Esophagus muscularis mucosa (tissue), 4 donors: ENCODE measurements around the gene BCAS3. TPM values are rescaled to one million over a fixed set of nuclear protein-coding genes. Genes with fewer than 3 reads are reported as not detected.

Source experiments
- DNase-seq: peaks from one replicate; pipeline ENCODE4 v3.0.0-alpha.2; 2017; ENCODE audit errors: extremely low spot score
- H3K27ac ChIP-seq, 4 donors: fragments of 200-600 bp; sonication (generic); replicated peaks in 1 of 4; 1 replicate in 3 of 4; 2 replicates in 1 of 4; pipeline ENCODE4 v1.5.1; 2016 to 2019; ENCODE audit warnings: mild to moderate bottlenecking in 1 of 4
- H3K27me3 ChIP-seq, 4 donors: fragments of 200-600 bp; sonication (generic); one replicate each; pipeline versions ENCODE4 v1.5.1 to v1.6.0; 2016 to 2019
- H3K36me3 ChIP-seq, 4 donors: fragments of 200-600 bp; sonication (generic); one replicate each; pipeline ENCODE4 v1.5.1; 2016 to 2019
- H3K4me1 ChIP-seq, 4 donors: fragments of 200-600 bp; sonication (generic); one replicate each; pipeline ENCODE4 v1.5.1; 2016 to 2019
- H3K4me3 ChIP-seq, 4 donors: fragments of 200-600 bp; sonication (generic); 1 replicate in 2 of 4; 2 replicates in 2 of 4; pipeline ENCODE4 v1.5.1; 2016 to 2019; ENCODE audit warnings: mild to moderate bottlenecking in 4 of 4, moderate library complexity in 1 of 4
- H3K9me3 ChIP-seq, 4 donors: fragments of 200-600 bp; sonication (generic); 1 replicate in 3 of 4; 2 replicates in 1 of 4; pipeline ENCODE4 v1.5.1; 2016 to 2019
- CTCF ChIP-seq, 3 experiments: fragments of 200-600 bp in 2 of 3; fragments of 450-650 bp in 1 of 3; sonication (generic) in 2 of 3; IDR thresholded peaks; one replicate each; pipeline ENCODE4 v1.5.1; 2017 to 2019; ENCODE audit warnings: antibody characterized with exemption in 3 of 3, mild to moderate bottlenecking in 2 of 3, moderate library complexity in 1 of 3
- EP300 ChIP-seq: sonication (generic); formaldehyde crosslinking; IDR thresholded peaks from one replicate; pipeline ENCODE4 v1.6.1; 2017; ENCODE audit warnings: antibody characterized with exemption
- POLR2A ChIP-seq: fragments of 450-650 bp; IDR thresholded peaks from one replicate; pipeline ENCODE4 v1.6.1; 2017; ENCODE audit warnings: antibody characterized with exemption, moderate library complexity, mild to moderate bottlenecking, low read depth
- POLR2AphosphoS5 ChIP-seq, 2 donors: sonication (generic); formaldehyde crosslinking; IDR thresholded peaks; one replicate each; pipeline ENCODE4 v1.6.1; 2017; ENCODE audit warnings: antibody characterized with exemption in 2 of 2
- WGBS: methylation state at CpG from one replicate; pipeline ENCODE4 v1.1.5; 2018; 5-methylcytosine and 5-hydroxymethylcytosine counted together
- intact Hi-C: fragments of 100-400 bp; cut with DNase I; formaldehyde crosslinking; loops from one replicate; pipeline ENCODE4 v1.15.1; 2023
- total RNA-seq, 4 donors: library from RNA; depleted of rRNA; stranded (reverse); fragments of >200 nt; gene quantifications; one replicate each; pipeline versions ENCODE4 v1.1.0 to v1.2.1, GENCODE V29; 2016

The BCAS3 gene
- total RNA-seq, 4 donors from 2014 or later: 17.4 to 25.7 (median 19.5) TPM

GRCh38 chr17:61395409-61395982, 717.8 kb downstream of the BCAS3 start:
- peak overlapping the region; percentile 88 to 96 (median 90) for H3K27ac ChIP-seq
- intact Hi-C loops: loop anchor here (10.0 kb wide), 2 partner anchors 141 to 681 kb away; no protein-coding TSS in a partner anchor
- H3K9me3 ChIP-seq: no peaks in the 10 kb centered on the region
- peaks cover 35 to 61% (median 50%) of the 10 kb centered on the region in 4 donors for H3K4me1 ChIP-seq
- WGBS: 64% methylated on average over 36 of the region's 38 CpGs
- no peak for DNase-seq
- peak overlapping the region; percentile 66 to 78 (median 72) for H3K4me3 ChIP-seq
- TF ChIP-seq POLR2A (no peak), CTCF (IDR thresholded peaks at IDR 0.05) (no peak), POLR2AphosphoS5 (IDR thresholded peaks at IDR 0.05) (no peak), EP300 (no peak)
- H3K36me3 ChIP-seq: peaks cover 0 to 5% (median 0%) of the 10 kb centered on the region in 4 donors
- peaks cover 3 to 49% (median 28%) of the 10 kb centered on the region in 4 donors for H3K27me3 ChIP-seq

DNA sequence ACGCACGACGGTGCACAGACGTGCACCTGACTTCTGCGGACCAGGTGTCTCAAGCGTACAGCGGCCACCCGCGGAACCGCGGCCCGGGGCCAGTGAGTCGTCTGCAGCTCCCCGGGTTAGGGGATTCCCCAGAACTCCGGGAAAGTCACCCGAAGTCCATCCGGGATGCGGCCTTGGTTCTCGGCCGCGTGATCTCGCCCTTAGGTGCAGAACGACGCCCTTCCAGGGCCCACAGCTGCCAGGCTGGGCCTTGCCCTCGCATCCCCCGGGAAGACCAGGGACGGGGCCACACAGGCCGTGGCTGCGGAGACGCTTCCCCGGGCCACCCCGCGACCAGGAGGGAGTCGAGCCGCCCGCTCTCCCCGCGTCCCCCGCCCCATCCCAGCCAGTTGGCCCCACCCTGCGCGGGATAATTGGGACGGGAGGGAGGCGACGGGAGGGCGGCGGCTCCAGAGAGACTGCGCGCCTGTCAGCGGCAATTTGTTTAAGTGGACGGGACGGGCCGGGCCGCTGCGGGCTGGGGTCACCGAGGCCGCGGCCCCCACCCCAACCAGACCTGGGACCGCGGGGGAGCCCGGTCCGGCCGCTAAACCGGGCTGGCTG, 718.4 kb downstream of the BCAS3 start:
- 37% methylated on average over 19 of the region's 63 CpGs for WGBS
- intact Hi-C loops: loop anchor here (10.0 kb wide), 2 partner anchors 141 to 681 kb away; no protein-coding TSS in a partner anchor
- Histone ChIP-seq H3K27me3 (peaks cover 3 to 55% (median 28%) of the 10 kb centered on the region in 4 donors), H3K27ac (peak overlapping the region; percentile 88 to 96 (median 90)), H3K36me3 (peaks cover 0 to 5% (median 0%) of the 10 kb centered on the region in 4 donors), H3K4me3 (peak overlapping the region; percentile 66 to 78 (median 72)), H3K4me1 (peaks cover 40 to 65% (median 55%) of the 10 kb centered on the region in 4 donors), H3K9me3 (no peaks in the 10 kb centered on the region)
- no peak for DNase-seq
- TF ChIP-seq POLR2AphosphoS5 (IDR thresholded peaks at IDR 0.05): peak in 1 of 2 donors; percentile 2
- no peak for TF ChIP-seq CTCF (IDR thresholded peaks at IDR 0.05)

DNA sequence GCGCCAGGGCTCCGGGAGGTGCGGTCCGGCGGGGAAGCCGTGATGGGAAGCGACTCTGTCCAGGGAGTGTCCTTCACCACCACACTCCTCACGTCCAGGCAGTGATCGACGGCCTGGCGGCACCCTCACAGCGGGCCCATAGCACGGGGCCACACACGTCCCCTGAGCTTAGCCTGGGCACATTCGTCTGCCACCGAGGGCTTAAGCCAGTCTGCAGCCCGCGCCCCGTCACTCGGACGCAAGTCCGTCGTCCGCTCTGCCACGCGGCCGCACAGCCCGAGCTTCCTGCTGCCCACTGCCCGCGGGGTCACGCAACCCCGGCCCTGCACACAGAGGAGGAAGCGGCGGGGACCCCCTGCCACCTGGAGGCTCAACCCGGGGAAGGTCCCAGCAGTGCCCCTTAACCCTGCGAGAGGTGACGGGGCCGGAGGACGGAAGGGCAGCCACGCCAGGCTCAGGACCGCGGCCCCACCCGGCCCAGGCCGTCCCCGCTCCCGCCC, 719.0 kb downstream of the BCAS3 start:
- intact Hi-C loops: loop anchor here (10.0 kb wide), 2 partner anchors 142 to 682 kb away; no protein-coding TSS in a partner anchor
- peaks cover 0 to 5% (median 0%) of the 10 kb centered on the region in 4 donors for H3K36me3 ChIP-seq
- H3K4me1 ChIP-seq: peaks cover 40 to 70% (median 61%) of the 10 kb centered on the region in 4 donors
- peaks cover 3 to 60% (median 28%) of the 10 kb centered on the region in 4 donors for H3K27me3 ChIP-seq
- peak overlapping the region; percentile 88 to 96 (median 90) for H3K27ac ChIP-seq
- no peaks in the 10 kb centered on the region for H3K9me3 ChIP-seq
- WGBS: 17% methylated on average over 20 of the region's 46 CpGs
- TF ChIP-seq POLR2AphosphoS5 (IDR thresholded peaks at IDR 0.05) (peak in 1 of 2 donors; percentile 29), POLR2A (no peak)
- H3K4me3 ChIP-seq: peak overlapping the region; percentile 66 to 78 (median 72)
- DNase-seq: no peak

- Histone ChIP-seq H3K4me1 (peaks cover 40 to 77% (median 67%) of the 10 kb centered on the region in 4 donors), H3K27ac (peak overlapping the region; percentile 88 to 96 (median 90)), H3K36me3 (peaks cover 0 to 8% (median 3%) of the 10 kb centered on the region in 4 donors), H3K9me3 (no peaks in the 10 kb centered on the region), H3K27me3 (peaks cover 3 to 67% (median 28%) of the 10 kb centered on the region in 4 donors), H3K4me3 (peak overlapping the region; percentile 66 to 78 (median 72))
- intact Hi-C loops: loop anchor here (10.0 kb wide), 2 partner anchors 142 to 682 kb away; no protein-coding TSS in a partner anchor
- WGBS: 11% methylated on average over 14 of the region's 67 CpGs
- TF ChIP-seq EP300: no peak
- TF ChIP-seq CTCF (IDR thresholded peaks at IDR 0.05): no peak
- no peak for TF ChIP-seq POLR2A
- TF ChIP-seq POLR2AphosphoS5 (IDR thresholded peaks at IDR 0.05): no peak
- no peak for DNase-seq
Observed at GRCh38 chr17:61397086-61397842, 719.6 kb downstream of the BCAS3 start.
